ENCODE data around the gene PLA2G4A.

PLA2G4A gene

GRCh38 chr1:186828611-186829454 lies at the start of gene PLA2G4A:
PLA2G4A (plus strand) TSS chr1:186828949; CDS start chr1:186854355, 25,406 bp downstream.
- DNase-seq = no peak

DNA sequence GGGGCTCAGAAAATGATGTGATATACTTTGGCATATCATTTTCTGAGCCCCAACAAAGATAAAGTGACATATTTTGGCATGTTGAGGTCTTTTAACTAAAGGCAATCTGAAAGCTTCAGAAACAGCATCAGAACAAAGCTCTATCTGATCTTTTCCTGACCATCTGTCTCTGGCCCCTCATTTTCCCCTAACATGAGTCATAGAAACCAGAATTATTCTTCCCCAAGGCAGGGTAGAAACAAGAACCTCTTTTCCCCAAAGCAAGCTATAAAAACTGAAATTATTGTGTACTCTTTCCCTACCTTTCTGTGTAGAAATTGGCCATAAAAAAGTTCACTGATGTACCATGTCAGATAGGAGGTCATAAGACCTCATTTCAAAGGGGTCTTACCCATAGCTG lies 48.7 kb upstream of the PLA2G4A start:
- no peak for DNase-seq

- DNase-seq = no peak
Measured at GRCh38 chr1:186781730-186782129, 47.0 kb upstream of the PLA2G4A start.

GRCh38 chr1:186782791-186783190 lies 46.0 kb upstream of the PLA2G4A start:
- DNase-seq = peak; percentile 52

DNA sequence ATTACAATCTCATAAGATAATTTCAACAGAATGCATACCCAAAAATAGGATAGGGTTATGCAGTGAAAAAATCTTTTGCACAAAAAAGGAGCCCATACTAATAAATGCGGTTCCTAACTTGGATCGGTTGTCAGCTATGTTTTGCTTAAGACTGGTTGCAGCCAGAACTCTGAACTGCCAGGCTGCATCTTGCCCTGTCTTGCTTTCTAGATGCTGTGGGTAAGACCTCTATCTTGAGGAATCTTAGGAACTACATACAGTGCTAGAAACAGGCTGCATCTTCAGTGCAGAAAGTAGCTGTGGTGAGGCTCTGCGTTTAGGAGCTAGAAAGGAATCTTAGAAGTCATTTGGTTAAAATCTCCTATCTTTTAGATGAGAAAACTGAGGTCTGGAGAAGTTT lies 45.6 kb upstream of the PLA2G4A start:
- DNase-seq = no peak

DNA sequence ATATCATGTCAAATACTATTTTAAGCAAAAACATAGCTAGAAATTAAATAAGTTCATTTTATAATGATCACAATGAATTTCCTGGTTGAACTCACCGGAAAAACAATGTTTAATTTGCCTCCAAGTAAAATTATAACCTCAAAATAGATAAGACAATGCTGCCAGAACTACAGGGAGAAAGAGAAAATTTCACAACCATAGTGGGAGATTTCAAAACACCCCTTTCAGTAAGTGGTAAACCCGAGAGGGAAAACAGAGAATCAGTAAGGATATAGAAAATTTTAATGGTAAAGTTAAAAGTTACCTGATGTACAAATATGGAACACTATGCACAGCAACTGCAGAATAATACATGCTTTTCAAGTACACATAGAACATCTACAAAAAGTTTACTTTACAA lies 43.2 kb upstream of the PLA2G4A start:
- no peak for DNase-seq

- no peak for DNase-seq
Measured at GRCh38 chr1:186790101-186790500, 38.6 kb upstream of the PLA2G4A start.

DNA sequence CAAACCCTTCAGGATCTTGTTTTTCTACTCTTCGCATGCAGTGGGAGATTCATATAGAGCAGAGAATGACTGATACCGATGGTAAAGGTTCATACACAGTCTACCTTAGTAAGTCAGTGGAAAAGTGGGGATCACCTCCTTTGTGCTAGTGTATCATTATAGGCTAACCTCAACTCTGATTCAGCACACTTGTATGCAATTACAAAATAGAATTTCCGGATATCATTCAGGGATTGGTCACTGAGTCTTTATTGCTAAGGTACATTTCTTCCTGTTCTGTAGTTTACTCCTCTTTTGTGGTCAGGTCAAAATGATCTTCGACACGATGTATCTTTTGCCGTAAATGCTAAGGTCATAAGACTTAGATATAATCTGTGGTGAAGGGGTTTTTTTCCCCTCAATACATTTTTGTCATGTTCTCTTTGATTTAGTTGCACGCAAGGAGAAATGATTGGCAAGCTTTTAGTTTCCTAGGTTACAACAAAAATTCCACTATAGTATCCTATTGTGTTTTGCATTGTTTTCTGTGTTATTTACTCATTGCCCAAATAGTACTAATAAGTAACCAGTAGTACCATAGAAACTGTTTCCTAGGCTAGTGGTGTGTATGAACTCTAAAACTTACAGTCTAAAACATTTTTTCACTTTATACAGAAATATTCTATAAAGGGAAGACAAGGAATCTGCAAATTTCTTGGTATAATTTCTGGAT lies 35.7 kb upstream of the PLA2G4A start:
- no peak for DNase-seq

- DNase-seq = no peak
Measured at GRCh38 chr1:186793582-186793927, 35.2 kb upstream of the PLA2G4A start.

DNA sequence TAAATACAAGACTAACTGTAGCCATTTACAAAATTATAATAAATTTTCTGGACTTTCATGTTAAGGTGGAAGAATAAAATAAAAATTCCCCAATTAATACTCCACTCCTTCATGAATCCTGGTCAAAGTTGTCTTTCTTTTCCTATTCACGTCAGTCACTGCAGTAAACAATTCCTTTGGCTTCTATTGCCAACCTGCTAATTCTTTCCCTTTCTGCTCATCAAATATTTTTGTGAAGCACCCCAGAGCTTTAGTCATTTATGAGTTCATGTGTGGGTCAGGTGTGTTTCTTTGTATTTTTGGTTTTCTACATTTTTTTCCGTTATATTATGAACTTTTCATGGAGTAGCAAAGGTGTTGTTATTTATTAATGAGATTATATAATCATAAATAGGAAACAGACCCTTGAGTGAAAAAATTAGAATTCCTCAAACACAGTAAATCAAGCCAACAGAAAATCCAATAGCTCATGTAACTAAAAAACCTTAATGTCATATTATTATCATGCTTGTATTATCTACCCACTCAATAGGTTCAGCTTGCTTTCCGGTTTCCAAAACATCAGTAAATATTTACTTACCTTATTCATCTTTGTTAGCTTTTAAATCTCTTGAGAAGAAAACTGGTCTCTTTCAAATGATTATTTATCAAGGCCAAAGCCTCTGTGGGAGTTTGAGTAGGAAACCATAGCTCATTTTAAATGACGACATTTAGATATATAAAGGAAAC lies 29.6 kb upstream of the PLA2G4A start:
- DNase-seq = no peak

- DNase-seq = no peak
Measured at GRCh38 chr1:186799689-186800054, 29.1 kb upstream of the PLA2G4A start.

DNA sequence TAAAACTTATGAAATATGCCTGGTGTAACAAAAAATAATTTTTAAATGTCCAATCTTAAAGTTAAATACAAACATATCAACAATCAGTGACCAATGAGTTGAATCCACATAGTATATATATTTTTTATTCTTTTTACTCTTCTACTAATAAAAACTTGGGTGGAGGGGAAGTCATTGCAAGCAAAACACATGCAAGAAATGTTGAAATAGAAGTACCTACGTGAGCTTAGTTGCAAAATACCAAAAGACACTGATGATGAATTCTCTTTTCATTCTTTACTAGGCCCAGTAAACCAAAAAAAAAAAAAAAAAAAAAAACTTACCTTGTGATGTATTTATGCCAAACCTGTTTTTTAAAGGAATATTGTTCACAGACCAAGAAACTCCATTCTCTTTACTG lies 26.4 kb upstream of the PLA2G4A start:
- DNase-seq = no peak

DNA sequence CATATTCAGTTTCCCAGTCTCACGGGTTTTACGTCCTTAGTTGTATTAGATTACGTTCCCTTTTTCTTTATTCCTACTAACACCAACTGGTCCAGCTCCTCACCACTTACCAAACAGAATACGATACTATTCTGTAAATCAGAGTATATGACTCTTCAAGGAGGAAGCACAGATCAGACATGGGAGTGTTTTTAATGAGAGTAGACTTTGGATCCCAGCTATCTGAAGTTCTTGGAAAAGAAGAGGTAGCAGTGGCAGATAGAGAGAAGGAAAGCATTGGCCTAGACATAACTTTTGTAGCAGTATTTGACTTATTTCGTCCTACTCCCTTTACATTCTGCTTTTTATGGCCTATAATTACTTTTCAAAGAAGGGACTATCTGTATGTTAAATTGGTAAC lies 24.1 kb upstream of the PLA2G4A start:
- DNase-seq = no peak

GRCh38 chr1:186806477-186806876 lies 22.3 kb upstream of the PLA2G4A start:
- DNase-seq = peak; percentile 63

GRCh38 chr1:186807163-186807562 lies 21.6 kb upstream of the PLA2G4A start:
- DNase-seq = no peak

GRCh38 chr1:186811892-186812291 lies 16.9 kb upstream of the PLA2G4A start:
- no peak for DNase-seq

DNA sequence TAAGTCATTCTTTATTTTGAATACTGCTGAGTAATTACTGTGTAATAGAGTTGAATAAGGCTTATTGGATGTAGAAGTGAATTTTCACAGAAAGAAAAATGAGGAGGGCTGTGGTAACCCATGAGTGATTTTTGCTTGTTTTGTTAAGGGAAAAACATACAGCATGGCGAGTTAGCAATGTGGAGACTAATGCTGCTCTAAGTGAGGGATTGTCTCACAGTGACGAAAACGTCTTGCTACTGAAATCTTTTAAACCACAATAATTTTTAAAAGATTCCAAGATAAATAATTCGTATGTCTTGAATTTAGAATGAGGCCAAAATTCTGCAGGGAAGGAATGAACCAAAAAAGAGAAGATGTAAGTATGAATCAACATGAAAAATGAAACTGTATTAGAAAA lies 16.2 kb upstream of the PLA2G4A start:
- no peak for DNase-seq

DNA sequence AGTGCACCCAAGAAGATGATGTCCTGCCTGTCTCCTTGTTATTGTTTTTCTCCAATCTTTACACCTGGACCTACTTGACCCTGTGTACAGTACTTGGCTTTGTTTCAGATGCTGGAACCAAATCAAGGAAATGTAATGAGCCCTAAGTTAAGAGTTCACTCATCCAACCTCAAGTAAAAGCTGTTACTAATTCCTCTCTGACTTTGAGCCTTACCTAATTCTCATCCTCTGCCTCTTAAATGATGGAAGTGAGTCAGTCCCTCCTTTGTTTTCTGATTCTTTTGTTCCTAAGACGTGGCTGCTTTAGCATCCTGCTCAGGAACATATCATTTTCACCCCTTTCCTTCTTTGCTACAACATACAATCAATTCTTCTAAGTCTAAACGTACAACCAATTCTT lies 15.3 kb upstream of the PLA2G4A start:
- no peak for DNase-seq

- no peak for DNase-seq
Measured at GRCh38 chr1:186819126-186819525, 9.6 kb upstream of the PLA2G4A start.

GRCh38 chr1:186819563-186819962 lies 9.2 kb upstream of the PLA2G4A start:
- no peak for DNase-seq

GRCh38 chr1:186829686-186830587 lies 1.2 kb downstream of the PLA2G4A start:
- DNase-seq = no peak

DNA sequence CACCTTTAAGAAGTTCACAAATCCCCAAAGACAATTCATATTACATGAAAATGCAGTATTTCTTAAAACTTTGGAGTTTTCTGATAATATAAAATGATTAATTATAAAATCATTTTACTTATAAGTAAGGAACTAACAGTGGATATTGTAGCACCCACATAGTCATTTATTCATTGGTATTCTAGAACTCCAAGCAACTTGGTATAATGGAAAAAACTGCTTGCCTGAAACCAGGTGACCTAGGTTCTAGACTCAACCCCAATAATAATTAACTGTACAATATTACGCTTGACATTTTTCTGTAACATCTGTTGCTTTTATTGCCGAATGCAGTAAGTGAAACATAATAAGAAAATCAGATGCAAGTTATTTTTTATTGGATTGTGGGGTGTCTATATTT lies 2.4 kb downstream of the PLA2G4A start:
- DNase-seq = no peak
